ENCODE data around the gene CFAP99.
A peak's percentile ranks its signal among the peaks of the same experiment; 100 is the strongest.
"Not testable (repeated sequence)": the region's sequence is repeated elsewhere in the genome, so short reads cannot be mapped to it uniquely, and the experiment has no call there.

Gene CFAP99

DNA sequence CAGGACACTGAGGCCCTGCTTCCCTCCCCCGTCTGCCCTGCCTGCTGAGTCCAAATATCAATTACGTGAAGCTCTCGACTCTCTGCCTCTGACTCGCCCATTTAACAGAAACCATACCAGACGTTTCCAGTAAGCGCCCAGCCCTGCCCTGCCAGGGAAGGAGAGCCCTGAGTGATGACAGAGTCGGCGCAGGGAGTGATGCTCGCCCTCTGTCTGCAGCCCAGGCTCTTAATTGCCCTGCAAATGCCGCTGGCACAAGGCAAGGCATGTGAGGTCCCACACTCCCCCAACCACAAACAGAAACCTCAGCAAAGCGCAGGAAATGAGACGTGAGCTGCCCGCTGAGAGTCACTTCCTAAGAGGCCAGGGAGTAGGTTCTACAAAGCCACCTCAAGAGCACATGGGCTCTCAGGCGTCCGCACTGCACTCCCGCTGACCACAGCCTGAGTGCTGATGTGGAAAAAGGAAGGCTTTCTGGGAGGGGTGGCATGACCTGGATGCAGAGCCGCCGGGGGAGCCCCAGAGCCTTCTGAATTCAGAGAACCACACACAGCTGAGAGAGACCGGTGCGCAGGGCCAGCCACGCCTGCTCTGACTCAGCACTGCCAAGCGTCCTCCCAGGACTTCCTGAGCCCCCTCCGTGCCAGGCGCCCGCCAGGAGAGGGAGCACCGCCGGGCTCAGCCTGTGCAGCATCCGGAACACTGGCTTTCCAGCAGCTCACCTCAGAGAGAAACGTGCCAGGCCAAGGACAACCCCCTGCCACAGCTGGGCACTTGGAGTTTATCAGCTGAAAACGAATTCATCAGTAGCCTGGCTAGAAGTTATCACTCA is 5.7 kb upstream of the CFAP99 start:
- DNase-seq = peak; percentile 70

- no peak for DNase-seq
These were observed 4.7 kb upstream of the CFAP99 start for GRCh38 chr4:2413821-2414610.

GRCh38 chr4:2415213-2415612 is 3.5 kb upstream of the CFAP99 start:
- DNase-seq = no peak

DNA sequence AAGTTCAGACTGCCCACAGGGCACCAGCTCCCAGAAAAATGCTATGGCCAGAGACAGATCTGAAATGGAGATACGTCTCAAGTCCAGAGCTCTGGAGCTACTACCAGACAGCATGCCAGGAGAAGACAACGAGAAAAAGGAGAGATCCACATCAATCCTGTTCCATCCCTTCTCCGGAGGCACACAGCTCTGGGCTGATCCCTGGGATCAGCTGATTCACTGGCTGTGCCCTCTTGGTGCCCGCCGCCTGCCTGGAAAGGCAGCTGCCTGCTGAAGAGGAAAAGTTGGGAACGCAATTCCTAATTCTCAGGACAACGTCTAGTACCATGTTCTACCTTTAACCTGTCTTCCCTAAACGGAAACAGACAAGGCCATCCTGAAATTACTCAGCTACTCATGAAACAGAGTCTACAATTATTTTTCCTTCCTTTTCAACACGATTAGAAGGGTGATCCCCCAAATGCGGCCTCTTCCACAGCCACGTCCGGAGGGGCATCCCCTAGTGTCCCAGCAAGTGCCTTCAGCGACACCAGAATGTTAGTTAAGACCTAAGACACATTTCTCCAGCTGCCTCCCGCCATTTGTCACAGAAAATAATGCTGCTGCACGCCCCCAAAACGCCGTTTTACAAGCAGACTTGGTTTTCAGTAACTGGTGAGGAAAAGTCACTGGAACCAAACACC is 2.7 kb upstream of the CFAP99 start:
- DNase-seq = no peak

GRCh38 chr4:2416564-2417225 is 2.1 kb upstream of the CFAP99 start:
- no peak for DNase-seq

DNA sequence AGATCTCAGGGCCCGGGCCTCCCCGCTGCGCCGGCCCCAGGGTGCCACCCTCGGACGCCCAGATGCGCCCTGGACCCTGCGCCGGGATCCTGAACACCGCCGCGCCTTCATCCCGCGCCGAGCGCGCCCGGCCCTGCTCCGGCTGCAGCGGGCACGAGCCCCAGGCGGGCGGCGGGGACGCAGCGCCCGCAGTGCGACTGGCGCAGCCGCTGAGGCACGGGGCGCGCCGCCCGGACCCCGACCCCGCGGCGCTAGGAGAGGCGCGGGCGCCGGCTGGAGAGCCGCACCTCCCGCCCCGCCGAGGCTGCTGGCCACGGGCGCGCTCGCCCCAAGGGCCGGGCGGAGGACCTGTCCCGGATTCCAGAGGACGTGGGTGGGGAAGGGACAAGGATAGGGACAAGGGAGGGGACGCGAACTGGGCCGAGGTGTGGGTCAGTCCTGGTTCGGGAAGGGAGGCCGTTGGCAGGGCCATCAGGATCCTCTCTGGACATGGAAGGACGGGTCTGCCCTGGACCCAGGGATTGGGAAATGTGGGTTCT is 1.5 kb upstream of the CFAP99 start:
- DNase-seq = no peak

GRCh38 chr4:2417765-2418649 is 748 bp upstream of the CFAP99 start, which contains the start of gene ZFYVE28:
Gene ZFYVE28 (minus strand): TSS chr4:2418645. CDS start chr4:2418323, 322 bp downstream.
- DNase-seq = no peak

DNA sequence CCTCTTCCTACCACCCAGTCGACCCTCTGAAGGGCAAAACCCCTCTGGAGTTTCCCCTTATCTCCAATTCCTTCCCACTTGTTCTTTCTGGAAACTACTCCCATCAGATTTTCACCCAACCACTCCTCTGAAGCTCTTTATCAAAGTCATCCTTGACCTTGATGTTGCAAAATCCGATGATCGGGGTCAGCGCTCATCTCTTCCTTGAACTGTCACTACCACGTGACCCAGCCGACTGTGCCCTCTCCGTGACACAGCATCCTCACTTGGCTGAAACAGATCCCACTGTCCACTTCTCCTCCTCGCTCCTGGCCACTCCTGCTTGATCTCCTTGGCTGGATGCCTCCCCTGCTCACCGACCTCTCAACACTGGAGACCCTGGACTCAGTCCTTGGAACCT is 1.1 kb downstream of the CFAP99 start:
- no peak for DNase-seq

GRCh38 chr4:2421928-2422327 is 3.2 kb downstream of the CFAP99 start:
- DNase-seq = no peak

- no peak for DNase-seq
These were observed 4.3 kb downstream of the CFAP99 start for GRCh38 chr4:2423066-2423465.

DNA sequence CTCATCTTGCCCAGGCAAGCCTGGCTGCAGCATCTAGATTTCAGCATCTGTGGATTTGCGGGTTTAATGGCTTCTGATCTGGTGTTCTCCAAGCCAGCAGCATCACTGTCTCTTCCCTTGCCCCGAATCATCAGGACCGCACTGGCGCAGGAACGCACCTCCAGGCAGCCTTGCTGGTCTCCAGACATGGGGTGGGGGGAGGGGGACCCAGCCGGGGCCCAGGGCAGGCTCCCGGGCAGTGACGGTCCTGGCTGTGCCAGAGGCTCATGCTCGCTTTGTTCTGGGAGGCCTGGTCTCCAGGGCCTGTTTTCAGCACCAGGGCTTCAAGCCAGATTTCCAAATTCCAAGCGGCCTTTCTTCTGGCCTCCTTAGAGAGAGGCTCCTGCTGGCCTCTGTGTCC is 4.9 kb downstream of the CFAP99 start:
- no peak for DNase-seq

DNA sequence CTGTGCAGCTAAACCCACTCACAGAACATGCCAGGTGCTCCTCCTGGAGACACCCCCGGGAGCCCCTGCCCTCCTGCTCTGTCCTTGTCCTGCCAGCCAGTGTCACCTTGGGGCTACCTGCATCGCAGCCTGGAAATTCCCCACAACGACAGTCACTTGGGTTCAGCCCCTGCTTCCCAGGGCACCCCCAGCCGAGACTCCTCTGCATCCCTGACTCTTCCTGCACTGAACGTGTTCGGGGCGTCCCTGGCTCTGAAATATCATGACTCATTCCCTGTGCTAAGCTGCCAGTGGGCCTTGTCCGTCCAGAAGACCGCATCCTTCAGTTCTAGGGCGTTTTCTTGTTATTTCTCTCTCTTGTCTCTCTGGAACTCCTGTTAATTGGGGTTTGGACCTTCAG is 5.8 kb downstream of the CFAP99 start:
- no peak for DNase-seq

DNA sequence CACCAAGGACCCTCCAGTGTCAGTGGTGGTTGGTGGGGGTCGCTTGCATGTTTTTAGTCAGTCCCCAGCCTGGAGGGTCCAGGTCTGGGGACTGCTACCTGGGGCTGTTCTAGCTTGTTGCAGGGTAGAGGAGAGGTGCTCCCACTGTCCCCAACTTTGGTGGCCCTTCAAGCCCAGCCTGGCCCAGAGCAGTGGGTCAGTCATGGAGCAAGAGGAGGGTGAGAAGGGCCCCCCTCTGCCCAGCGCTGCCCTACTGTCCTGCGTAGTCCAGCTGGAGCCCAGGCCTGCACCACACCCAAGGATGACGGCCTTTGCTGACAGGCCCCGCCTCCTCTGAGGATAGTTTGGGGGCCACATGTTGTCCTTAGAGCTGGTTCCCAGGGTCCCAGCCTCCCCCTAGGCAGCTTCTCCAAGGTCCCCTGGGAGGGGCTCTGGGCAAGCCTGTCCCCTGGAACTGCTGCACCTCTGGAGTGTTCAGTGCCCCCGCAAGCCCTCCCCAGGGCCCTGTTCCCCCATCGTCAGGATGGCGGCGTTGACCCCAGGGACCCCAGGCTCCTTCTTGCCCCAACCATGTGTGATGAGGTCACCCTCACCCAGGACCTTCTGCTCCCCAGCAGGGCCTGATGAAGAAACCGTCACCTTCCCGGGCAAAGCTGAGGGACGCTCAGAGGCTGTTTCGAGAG is 6.8 kb downstream of the CFAP99 start:
- DNase-seq = no peak

GRCh38 chr4:2426069-2426397 is 7.3 kb downstream of the CFAP99 start:
- DNase-seq = no peak

- DNase-seq = no peak
These were observed 8.0 kb downstream of the CFAP99 start for GRCh38 chr4:2426711-2427275.

DNA sequence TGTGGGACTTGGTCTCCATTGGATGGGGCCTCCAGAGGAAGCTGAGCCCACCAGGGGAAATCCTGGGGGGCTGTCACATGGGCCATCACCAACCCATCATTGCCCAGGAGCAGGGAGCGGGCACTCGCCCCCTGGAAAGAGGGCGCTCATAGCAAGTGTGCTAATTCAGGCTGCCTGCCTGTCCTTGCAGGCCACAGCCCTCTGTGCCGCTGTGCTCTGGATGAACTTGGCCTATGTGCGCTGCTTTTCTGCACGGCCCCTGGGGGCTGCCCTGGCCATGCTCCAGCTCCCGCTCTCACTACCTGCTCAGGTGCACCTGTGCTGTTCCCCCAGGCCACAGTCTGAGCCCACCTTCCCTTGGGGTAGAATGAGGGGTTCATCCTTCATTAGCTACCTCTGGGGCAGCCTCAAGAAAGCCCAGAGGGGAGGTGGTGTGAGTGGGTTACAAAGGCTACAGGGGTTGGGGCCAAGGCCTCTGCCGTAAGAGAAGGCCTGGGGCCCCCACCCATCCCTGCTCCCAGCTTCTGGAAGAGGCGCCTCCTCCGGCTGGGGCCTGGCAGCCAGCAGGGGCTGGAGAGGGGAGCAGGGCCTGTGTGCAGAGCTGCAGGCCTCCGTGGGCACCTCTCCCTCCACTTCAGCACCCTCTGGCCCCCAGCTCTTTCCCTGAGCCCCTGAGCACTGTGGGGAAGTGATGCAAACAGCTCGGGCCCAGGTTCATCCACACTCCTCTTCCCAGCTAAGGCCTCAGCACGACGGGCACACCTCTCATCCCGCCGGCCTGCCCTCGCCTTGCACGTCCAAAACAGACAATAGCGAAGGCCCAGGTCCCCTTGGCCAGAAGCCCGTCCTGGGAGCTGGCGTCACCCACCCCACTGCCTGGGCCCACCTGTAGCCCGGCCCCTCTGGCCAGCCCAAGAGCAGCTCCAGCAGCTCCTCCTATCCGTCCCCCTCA is 8.9 kb downstream of the CFAP99 start:
- DNase-seq = no peak

DNA sequence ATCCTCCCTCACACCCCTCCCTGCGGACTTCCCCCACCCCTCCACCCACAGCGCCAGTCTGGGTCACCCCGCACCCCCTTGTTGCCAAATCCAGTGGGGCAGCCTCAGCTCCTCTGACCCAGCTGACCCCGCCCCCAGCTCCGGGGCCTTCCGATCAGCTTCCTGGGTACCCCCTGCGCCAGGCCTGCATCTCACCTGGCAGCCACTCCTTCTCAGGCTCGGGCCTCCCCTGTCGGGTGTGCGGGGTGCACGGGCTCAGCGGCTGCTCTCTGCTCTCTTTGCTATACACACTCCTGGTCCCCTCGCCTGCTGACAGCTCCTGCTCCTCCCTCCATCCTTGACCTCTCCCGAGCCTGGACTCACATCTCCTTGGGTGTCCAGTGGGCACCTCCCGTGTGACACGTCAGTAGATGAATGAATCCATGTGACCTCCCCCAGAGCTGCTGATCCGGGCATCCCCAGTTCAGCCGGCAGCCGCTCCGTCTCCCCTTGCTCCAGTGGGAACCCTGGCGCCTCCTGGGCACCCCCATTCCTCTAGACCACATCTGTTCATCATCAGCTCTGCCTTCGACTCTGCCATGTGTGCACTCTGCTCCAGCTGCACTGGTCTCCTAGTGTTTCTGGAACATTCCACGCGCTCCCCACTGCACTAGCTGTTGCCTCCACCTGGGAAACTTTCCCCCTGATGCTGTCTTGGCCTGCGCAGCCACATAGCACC is 9.9 kb downstream of the CFAP99 start:
- DNase-seq = no peak

DNA sequence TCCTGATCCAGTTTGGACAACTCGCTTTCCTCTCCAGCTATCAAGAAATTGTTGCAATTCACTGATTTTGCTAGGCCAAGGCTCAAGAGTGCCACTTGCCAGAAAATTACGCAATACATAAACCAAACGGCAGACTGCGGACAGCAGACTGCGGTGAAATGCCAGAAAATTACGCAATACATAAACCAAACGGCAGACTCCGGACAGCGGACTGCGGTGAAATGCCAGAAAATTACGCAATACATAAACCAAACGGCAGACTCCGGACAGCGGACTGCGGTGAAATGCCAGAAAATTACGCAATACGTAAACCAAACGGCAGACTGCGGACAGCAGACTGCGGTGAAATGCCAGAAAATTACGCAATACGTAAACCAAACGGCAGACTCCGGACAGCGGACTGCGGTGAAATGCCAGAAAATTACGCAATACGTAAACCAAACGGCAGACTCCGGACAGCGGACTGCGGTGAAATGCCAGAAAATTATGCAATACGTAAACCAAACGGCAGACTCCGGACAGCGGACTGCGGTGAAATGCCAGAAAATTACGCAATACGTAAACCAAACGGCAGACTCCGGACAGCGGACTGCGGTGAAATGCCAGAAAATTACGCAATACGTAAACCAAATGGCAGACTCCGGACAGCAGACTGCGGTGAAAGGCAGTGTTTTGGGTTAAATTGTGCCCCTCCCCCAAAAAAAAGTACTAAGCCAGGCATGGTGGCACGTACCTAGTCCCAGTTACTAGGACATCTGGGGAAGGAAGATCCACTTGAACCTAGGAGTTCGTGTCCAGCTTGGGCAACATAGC is 11.4 kb downstream of the CFAP99 start:
- DNase-seq = not testable (repeated sequence)

All from HCEC 1CT (cell line).